Measurements from ENCODE around the gene GLRA1.
"Not testable (repeated sequence)": the region's sequence is repeated elsewhere in the genome, so short reads cannot be mapped to it uniquely, and the experiment has no call there.

The GLRA1 gene

GRCh38 chr5:151912360-151912759, 12.3 kb downstream of the GLRA1 start:
- no peak for DNase-seq

GRCh38 chr5:151911011-151911410, 13.6 kb downstream of the GLRA1 start:
- no peak for DNase-seq

- DNase-seq: no peak
Observed at GRCh38 chr5:151909628-151910027, 15.0 kb downstream of the GLRA1 start.

GRCh38 chr5:151906246-151906645, 18.4 kb downstream of the GLRA1 start:
- no peak for DNase-seq

- DNase-seq: no peak
Observed at GRCh38 chr5:151905557-151905961, 19.1 kb downstream of the GLRA1 start.

GRCh38 chr5:151904909-151905308, 19.7 kb downstream of the GLRA1 start:
- no peak for DNase-seq

- DNase-seq: no peak
Observed at GRCh38 chr5:151904127-151904526, 20.5 kb downstream of the GLRA1 start.

GRCh38 chr5:151903243-151903653, 21.4 kb downstream of the GLRA1 start:
- DNase-seq: no peak

GRCh38 chr5:151902215-151902614, 22.4 kb downstream of the GLRA1 start:
- no peak for DNase-seq

GRCh38 chr5:151901611-151902010, 23.0 kb downstream of the GLRA1 start:
- no peak for DNase-seq

GRCh38 chr5:151900891-151901290, 23.8 kb downstream of the GLRA1 start:
- no peak for DNase-seq

GRCh38 chr5:151899399-151899798, 25.3 kb downstream of the GLRA1 start:
- no peak for DNase-seq

GRCh38 chr5:151897896-151898295, 26.8 kb downstream of the GLRA1 start:
- no peak for DNase-seq

GRCh38 chr5:151897020-151897552, 27.6 kb downstream of the GLRA1 start:
- no peak for DNase-seq

GRCh38 chr5:151896031-151896691, 28.5 kb downstream of the GLRA1 start:
- DNase-seq: no peak

GRCh38 chr5:151895660-151896030, 29.0 kb downstream of the GLRA1 start:
- no peak for DNase-seq

GRCh38 chr5:151893485-151893884, 31.2 kb downstream of the GLRA1 start:
- not testable (repeated sequence) for DNase-seq

- no peak for DNase-seq
Observed at GRCh38 chr5:151892393-151892792, 32.3 kb downstream of the GLRA1 start.

GRCh38 chr5:151890299-151890698, 34.4 kb downstream of the GLRA1 start:
- no peak for DNase-seq

GRCh38 chr5:151889614-151890013, 35.0 kb downstream of the GLRA1 start:
- no peak for DNase-seq

GRCh38 chr5:151886546-151887275, 37.9 kb downstream of the GLRA1 start:
- no peak for DNase-seq

- DNase-seq: no peak
Observed at GRCh38 chr5:151885138-151885908, 39.3 kb downstream of the GLRA1 start.

GRCh38 chr5:151881621-151882225, 42.9 kb downstream of the GLRA1 start:
- DNase-seq: no peak

All from activated CD4-positive, alpha-beta T cell treated with anti-CD3 and anti-CD28 coated beads, Interleukin-2, amount 50 U/mL, for 1 hour (primary cell).